Measurements from ENCODE around the gene RNF5.
"Not testable (repeated sequence)": the region's sequence is repeated elsewhere in the genome, so short reads cannot be mapped to it uniquely, and the experiment has no call there.

Gene RNF5, protein sequence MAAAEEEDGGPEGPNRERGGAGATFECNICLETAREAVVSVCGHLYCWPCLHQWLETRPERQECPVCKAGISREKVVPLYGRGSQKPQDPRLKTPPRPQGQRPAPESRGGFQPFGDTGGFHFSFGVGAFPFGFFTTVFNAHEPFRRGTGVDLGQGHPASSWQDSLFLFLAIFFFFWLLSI

DNA sequence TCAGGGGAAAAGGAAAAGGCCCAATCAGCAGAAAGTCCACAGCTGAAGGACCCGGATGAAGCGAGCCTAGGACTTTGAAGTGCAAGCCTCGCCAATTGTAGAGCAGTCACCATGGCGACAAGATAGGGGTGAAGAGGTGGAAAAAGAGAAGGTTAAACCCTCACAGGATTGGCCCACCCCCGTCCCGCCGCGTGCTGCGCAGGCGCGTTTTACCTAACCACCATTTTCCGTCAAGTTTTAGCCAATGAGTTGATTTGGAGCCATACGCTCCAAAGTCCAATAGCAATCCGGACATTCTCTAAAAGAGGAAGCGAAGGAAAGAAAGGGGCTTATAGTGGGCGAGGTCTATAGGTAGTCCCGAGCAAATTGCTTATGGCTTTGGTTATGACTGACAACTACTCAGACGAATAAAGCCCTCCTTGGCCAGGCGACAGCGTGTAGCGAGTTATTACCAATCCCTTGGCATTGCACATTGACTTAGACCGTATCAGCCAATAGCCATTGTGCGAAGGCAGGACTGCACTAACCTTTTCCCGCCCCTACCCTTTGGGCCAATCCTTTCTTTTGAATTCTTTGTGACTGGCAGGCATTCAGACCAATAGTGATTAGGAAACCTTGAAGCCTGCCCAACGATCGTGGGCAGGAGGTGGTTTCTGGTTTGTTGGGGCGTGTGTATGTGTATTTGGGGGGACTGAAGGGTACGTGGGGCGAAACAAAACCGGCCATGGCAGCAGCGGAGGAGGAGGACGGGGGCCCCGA, at the start of gene RNF5:
RNF5 (plus strand) TSS at position 618 of the 759 bp plus-strand sequence; CDS start at position 725, 107 bp downstream.
- DNase-seq: peak; percentile 78

DNA sequence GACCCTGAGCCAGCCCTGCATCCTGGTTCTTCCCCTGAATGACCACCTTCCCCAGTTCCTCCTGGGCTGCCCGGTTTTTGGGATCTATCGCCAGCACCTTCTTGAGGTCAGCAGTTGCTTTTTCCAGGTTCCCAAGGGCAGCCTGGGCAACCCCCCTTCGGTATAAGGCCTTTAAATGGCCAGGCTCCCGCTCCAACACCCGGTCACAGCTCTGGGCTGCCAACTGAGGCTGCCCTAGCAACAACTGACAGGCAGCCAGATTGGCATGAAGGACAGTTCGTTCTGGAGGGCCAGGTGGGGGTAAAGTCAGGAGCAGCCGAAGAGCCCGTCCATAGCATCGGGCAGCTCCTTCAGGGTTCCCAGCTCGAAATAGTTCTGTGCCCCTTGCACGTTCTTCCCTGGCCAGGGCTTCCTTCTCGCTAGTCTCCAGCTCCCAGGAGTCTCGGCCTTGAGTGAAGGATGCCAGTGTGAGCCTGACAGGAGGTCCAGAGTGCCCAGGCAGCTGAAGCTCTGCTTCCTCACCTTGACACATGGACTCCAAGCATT, 49.4 kb upstream of the RNF5 start:
- DNase-seq: no peak

DNA sequence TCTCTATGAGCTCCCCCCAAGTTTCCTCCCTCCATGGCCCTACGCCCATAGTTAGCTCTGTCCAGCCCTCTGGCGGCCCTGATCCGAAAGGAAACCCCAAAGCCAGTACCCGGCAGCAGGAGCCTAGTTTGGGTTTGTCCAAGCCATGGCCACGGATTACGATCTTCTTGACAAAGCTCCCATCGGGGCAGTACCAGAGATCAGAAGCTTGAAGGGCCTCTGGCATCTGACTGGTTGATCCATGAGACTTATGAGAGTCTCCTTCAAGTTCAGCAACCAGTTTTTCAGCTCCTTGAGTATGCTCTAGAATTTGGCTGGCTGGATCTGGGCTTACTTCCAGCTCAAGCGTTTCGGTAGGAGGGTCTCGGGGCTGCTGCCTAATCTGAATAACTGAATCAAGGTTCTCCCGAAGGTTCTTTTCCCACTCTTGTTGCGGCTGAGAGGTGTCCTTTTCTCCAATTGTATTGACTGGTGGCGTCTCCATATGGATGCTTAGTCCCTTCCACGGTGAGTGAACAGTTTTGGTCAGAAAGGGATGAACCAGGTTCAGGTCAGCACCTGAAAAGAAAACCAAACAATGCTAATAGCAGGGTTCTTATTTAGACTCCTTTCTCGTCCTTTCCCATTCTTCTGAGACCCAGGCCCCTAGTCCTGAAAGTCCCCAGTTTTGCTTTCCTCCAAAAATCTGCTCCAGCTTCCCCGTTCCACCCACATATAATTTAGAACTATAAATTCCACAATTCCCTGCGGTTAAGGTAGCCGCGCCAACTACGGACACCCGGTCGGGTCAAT, 48.7 kb upstream of the RNF5 start:
- no peak for DNase-seq

DNA sequence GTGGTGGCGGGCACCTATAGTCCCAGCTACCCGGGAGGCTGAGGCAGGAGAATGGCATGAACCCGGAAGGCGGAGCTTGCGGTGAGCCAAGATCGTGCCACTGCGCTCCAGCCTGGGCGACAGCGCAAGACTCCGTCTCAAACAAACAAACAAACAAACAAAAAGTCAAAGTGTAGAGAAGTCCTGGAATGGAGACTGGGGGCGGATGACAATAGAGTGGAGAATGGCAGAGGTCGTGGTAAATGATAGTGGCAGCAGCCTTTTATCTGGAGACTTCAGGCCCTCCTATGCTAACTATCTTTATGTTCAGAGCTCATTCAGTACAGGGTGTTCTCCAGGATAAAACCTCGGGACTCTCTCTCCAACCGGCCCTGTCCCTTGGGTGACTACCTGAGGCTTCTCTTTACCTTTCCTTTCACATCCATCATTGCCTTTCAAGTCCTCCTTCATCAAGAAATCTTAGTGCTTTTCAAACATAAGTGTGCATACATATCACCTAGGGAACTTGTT, 46.7 kb upstream of the RNF5 start:
- no peak for DNase-seq

DNA sequence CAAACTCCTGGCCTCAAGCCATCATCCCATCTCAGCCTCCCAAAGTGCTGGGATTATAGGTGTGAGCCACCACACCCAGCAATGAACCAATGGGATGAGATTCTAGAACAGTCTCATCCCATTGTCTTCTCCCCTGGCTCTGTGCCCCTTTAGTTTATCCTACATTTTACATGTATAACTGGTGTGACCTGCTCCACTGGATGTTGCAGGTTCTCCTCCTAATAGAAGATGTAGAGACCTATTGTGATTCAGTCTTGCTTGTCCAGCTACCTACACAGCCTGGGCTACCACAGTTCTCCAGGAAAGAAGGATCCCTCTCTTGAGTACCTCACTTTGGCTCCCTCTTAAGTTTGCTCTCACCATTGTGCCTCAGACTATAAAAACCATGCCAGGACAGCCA, 46.1 kb upstream of the RNF5 start:
- no peak for DNase-seq

DNA sequence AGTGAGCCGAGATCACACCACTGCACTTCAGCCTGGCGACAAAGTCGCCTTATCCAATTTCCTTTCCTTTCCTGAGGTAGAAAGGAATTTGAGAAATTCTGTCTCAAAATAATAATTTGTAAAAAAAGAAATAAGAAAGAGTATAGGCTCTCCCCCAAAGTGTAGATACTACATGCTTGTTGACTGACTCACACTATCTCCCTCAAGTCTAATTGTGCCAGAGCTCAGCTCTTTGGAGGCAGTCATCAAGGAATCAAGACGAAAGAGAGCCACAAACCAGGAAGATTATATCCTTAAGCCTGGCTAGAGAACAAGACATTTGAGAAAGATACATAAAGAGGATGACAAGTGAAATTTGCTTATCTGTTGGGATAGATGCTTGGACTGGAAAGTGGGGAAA, 44.4 kb upstream of the RNF5 start:
- no peak for DNase-seq

DNA sequence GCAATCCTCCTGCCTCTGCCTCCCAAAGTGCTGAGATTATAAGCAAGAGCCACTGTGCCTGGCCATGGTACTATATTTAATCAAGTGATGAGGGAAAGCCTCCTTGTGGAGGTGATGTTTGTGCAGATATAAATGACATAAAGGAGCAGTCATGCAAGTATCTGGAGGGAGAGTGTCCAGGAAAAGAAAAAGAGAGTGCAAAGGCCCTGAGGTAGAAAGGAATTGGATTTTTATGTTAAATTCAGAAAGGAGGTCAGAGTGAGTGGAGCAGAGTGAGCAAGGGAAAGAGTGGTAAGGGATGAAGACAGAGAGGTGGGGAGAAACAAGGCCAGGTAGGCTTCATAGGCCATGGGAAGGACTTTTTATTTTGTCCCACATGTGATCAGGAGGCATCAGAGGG, 40.8 kb upstream of the RNF5 start:
- DNase-seq: no peak

DNA sequence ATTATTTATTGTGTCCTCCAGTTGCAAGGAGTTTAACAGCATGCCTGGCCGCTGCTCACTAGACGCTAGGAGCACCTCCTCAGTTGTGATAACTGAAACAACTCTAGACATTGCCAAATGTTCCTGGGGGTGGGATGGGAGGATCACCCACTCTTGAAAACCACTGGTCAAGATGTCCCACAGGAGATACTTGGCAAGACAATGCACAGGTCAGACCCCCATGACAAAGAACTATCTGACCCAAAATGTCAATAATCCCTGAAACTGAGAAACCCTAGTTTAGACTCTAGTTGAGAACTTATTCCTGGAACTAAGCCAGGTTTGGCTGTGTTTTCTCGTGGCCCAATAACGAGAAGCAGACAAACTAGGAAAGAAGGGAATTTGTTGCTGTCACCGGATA, 38.6 kb upstream of the RNF5 start:
- no peak for DNase-seq

DNA sequence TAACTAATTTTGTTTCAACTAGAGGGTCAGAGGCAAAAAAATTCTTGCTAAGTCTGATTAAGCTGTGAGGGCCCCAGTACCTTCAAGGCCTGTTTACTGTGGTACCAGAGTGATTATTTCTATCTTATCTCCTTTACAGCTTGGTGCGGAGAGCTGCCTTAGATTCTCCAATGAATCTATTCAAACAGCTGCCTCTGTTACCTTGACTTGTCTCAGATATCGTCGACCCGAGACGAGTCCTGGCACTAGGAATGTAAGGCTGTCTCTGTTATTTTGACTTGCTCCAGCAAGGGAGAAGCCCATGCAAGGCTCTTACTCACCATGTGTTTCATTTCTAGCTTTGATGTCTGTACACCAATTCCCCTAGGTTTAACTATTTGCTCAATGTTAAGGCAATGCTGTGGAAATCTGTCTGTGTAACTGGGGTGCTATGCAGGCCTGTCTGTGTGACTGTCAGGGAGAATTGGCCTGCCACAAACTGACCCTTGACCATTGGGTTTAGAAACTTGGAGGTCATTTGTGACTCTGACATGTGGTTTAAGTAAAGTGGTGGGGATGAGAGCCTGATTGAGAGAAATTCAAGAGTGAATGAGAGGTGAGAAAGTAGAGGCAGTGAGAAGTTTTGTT, 37.7 kb upstream of the RNF5 start:
- DNase-seq: no peak

DNA sequence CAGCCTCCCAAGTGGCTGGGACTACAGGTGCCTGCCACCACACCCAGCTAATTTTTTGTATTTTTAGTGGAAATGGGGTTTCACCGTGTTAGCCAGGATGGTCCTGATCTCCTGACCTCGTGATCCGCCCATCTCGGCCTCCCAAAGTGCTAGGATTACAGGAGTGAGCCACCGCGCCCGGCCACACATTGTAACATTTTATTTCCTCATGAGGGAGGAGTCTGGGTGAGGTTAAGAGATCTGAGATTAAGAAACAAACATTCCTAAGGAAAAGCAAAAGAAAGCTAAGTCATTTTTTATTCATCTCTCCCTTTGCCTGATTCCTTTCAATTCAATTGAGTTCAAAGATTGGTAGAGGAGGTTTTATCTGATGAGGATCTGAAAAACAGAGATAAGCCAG, 34.0 kb upstream of the RNF5 start:
- DNase-seq: not testable (repeated sequence)

DNA sequence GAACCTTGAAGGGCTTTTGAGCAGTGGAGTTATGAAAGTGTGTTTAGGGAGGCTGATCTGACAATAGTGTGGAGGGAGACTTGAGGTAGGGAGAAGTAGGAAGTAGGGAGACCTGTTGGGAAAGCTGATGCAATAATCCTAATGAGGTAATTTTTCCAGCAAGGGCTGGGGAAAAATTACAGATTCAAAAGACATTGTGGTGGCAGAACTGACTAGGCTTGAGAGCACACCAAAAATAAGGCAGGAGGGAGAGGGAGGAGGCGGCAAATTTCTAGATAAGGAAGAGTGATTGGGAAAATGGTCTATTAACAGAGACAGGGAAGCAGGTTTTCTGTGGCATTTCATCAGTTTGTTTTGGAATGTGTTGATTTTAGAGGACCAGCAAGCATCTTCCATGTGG, 31.9 kb upstream of the RNF5 start:
- no peak for DNase-seq

DNA sequence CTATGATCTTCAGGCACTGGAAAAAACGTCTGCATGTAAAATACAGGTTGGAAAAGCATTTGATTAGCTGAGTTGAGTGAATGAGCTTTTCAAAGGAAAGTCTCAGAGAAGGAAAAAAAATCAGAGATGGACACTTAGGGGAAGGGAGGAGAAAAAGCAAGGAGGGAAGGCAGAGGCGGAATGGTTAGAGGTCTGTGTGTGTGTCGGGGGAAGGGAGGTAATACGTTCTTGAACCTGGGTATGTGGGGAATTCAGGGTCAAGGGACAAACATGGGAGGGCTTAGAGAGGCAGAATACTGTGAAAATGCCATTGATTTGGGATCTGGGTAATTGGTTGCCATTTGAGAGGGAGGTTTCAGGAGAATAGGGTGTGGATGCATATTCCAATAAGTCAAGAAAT, 31.5 kb upstream of the RNF5 start:
- no peak for DNase-seq

DNA sequence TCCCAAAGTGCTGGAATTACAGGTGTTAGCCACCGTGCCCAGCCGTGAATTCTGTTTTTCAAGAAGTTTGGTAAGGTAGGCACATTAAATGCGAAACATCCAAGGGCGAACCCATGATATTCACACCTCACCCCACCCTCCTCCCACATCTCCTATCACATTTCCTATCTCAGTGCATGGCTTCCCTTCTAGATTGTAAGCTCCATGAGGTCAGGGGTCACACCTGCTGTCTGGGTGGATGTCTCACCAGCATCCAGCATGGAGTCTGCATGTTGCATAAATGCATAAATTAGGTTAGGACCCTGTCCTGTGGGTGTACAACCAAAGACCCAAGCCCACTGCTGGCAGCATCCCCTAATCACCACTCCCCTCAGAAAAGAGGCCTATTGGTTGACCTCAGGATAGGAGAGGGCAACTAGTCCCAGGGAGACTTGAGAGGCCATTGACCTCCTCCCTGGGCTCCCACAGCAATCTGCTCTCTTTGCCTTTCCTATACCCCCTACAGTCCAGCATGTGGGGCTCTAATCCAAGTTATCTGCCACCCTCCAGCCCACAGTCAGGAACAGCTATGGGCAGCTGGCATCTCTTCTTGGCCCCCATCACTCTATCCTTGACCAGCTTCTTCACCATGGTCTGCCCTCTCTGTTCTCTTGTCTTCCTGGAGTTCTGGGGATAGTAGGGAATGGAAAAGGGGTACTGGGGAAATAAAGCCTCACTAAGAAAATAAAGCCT, 30.6 kb upstream of the RNF5 start:
- DNase-seq: no peak

DNA sequence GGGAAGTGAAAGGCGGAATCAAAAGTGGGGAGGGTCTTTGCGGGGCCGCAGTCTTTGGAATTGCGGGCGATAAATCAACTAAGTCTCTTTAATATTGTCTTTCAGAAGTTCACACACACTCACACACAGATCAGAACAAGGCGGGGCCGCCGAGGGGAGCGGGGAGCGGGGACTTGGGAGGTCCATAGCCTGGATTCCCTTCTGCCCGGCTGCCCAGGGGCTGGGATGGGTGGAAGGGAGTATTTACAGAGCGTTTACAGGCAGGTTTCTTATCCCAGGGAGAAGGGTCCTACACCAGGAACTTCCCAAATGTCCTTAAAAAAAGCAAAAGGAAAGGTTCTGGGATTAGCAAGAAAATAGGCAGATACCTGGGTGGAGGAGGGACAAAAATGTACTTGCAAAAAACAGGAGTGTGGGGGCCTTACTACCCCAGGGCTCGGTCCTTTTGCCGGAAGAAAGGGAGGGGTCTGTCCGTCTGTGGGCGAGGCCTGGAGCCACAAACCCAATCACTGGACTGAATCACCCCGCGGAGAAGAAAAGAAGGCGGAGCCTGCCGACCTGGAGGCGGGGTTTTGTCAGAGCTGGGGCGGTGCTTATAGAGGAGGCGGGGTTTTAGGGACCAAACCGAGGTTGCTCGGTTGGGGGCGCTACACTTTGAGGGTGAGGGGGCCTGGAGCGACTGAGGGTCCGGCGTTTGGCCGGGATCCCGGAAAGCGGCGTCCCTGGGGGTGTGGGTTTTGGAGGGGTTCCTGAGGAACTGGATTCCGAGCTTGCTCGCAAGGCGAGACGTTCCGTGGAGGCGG, 29.7 kb upstream of the RNF5 start:
- DNase-seq: peak; percentile 76

DNA sequence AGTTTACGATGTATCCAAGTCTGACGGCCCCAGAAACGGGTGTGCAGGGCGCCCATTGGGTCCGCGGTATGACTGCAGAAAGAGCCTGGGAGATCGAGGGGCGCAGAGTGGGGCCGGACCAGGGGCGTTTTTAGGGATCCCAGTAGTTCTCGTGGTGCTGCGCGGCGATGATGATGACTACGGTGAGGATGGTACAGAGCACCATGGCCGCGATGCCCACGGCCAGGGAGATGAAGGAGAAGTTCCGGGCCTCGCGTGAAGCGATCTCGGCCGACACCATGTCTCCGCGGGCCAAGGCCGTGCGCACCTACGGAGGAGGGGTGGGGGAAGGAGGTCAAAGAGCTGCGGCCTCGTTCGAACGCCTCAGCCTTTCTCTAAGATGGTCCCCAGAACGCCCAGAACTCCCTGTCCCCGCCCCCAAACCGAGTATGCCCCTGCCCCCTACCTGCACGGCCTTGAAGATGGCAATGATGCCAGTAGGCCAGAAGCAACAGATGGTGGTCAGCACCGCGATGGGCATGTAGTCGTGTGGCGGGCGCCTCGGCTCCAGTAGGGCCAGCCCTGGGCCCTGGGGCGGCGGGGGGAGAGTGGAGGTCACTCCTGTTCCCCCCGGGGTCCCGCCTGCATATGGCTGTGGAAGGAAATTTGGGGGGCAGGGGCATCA, 29.0 kb upstream of the RNF5 start:
- no peak for DNase-seq

DNA sequence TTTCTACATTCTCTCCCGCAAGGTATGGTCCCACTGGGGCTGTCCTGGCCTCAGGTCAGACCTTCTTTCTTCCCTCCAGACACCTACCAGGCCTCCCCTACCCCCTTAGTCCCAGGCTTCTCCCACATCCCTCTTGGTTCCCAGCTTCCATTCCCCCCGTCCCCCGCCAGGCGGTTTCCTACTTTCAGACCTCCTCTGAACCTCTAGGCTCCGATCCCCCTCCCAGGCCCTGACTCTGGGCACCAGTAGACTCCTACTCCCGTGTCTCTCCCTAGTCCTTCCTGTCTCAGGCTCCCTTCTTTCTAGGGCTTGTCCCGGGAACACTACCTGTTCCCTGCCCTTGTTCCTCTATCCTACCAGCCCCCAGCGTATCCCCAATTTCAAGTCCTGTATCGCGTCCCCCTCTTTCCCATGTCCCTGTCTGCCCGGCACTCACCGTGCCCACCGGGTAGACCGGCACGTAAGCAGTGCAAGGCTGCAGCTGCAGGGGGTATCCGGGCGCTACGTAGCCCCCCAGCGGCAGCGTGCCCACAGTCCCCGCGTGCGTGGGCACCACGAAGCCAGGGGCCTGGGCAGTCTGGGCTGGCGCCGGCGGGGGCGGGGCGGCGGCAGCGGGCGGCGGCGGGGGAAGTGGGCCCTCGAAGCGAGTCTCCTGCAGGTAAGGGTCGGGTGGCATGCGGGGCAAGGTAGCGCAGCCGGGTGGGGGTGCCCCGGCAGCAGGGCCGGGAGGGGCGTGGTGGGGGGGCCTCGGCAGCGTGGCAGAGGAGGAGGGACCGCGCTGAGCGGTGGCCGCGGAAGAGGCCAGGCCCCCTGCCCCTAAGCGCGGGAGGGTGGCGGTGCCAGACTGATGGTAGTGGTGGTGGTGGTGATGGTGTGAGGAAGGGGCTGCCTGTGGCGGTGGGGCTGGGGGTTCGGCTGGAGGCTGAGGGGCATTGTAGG, 28.0 kb upstream of the RNF5 start:
- DNase-seq: no peak

DNA sequence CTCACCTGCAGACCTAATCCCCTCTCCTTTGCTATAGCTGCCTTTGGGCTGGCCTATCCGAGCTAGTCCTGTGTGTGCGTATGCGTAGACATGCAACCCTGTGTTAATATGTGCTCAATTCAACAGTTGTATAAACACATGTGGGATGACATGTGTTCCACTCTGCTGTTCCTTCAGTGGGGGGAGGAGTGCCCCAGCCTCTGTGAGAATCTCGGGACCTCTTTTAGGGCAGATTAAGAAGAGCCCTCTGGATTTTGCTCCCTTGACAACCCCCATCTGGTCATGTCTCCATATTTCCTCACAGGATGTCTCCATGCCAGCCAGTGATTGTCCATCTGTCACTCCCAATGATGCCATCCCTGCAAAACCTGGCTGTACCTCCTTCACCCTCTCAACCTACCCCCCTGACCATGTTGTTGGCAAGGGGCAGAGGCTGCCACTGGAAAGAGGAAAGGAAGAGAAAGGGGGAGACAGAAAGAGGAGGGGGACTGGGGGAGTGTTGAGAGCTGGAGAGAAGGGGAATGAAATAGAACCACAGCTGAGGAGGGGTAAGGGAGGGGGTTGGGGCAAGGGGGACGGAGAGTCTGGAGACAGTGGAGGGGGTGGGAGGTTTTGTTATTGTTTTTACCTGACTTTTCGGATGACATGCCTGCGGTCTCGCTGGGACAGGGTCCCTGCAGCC, 26.9 kb upstream of the RNF5 start:
- no peak for DNase-seq

DNA sequence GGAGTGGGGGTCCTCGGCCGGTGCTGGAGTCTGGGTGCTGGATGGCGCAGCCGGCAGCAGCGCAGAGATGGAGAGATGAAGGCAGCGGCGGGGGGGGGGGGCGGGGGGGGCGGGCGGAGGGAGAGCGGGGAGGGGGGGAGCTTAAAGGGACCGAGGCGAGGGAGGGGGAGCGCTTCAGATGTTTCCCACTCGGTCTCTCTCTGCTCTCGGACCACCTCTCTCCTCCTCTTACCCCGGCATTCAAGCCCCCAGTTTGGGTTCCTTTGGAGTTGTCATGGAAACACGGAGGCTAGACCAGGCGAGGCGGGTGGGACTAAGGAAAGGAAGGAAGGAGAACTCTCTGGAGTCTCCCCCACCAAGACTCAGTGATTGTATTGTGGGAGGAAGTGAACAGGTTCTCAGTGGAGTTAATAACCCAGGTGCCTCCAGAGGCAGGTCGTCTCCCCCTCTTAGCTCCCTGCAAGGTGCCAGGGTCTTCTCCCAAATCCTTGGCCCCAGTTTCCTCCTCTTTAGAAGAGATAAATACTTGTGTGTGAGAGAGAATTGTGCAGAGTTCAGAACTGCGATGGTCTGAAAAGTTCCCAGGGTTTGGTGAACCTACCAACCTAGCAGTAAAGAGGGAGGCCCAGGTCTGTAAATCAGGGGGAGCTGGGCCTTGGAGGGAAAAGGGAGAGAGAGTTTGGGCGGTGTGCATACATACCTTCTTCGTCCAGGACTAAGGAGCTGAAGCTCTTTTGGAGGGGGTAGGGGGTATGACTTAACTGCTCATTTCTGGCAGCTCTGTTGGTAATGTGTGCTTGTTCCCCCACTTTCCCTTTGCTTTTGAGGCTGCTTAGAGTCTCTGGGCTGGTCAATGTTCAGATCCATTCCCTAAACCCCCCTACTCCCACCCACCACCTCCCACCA, 26.1 kb upstream of the RNF5 start, which contains the start of gene PRRT1:
PRRT1 (minus strand) TSS at position 77 of the 906 bp plus-strand sequence. CDS start 112 bp downstream, outside the sequence.
- no peak for DNase-seq
